ENCODE results near the gene SLC47A2. TPM values are rescaled to one million over a fixed set of nuclear protein-coding genes. Genes with fewer than 3 reads are reported as not detected.

SLC47A2 gene
- total and polyA plus RNA-seq, 2 experiments from 2014 or later = not detected

DNA sequence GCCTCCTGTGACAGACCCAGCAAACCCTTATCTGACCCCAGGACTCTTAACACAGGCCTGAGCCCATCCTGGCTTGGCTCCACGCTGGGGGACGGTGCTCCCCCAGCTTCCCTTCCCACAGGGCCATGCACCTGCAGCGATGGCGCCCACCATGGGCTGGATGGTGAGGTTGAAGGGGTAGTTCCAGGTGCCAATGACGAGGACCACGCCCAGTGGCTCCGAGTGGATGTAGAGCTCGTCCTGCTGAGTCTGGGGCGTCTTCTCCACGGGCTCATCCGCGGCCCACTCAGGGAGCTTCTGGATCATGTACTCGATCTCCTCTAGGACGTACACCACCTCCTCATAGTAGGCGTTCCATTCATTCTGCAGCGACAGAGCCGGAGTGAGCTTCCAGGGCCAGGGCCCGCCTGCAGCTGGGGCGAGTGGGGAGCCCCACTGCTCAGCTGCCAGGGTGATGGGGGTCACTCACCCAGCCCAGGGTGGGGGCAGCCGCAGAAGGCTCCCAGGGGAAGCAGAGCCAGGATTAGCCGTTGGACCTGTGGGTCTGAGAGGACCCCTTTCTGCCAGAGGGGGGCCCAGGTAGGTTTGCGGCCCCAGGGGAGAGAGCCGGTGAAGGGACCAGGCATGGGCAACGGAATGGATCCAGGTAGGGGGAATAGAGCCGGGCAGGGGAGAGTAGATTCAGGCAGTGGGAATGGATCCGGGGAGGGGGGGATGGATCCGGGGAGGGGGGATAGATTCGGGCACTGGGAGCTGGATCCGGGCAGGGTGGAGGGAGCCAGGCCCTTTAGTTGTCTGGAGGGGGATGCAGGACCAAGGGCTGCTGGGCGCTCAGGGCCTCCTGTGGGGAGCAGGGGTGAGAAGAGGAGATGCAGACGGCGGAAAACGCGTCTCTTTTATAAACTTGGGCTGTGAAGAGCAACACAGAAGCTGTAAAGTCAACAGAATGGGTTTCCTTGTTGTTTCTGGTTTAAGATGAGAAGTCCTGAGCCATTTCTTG is 27.0 kb upstream of the SLC47A2 start (continued):
- TF ChIP-seq, protein P1, sequence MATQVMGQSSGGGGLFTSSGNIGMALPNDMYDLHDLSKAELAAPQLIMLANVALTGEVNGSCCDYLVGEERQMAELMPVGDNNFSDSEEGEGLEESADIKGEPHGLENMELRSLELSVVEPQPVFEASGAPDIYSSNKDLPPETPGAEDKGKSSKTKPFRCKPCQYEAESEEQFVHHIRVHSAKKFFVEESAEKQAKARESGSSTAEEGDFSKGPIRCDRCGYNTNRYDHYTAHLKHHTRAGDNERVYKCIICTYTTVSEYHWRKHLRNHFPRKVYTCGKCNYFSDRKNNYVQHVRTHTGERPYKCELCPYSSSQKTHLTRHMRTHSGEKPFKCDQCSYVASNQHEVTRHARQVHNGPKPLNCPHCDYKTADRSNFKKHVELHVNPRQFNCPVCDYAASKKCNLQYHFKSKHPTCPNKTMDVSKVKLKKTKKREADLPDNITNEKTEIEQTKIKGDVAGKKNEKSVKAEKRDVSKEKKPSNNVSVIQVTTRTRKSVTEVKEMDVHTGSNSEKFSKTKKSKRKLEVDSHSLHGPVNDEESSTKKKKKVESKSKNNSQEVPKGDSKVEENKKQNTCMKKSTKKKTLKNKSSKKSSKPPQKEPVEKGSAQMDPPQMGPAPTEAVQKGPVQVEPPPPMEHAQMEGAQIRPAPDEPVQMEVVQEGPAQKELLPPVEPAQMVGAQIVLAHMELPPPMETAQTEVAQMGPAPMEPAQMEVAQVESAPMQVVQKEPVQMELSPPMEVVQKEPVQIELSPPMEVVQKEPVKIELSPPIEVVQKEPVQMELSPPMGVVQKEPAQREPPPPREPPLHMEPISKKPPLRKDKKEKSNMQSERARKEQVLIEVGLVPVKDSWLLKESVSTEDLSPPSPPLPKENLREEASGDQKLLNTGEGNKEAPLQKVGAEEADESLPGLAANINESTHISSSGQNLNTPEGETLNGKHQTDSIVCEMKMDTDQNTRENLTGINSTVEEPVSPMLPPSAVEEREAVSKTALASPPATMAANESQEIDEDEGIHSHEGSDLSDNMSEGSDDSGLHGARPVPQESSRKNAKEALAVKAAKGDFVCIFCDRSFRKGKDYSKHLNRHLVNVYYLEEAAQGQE (IDR thresholded peaks at IDR 0.05; ENCODE audit: unreplicated experiment) = no peak
- no peak for TF ChIP-seq ETS1 (IDR thresholded peaks at IDR 0.05)
- TF ChIP-seq POLR2AphosphoS5 (IDR thresholded peaks at IDR 0.05; ENCODE audit: low read depth) = no peak
- no peak for TF ChIP-seq EZH2phosphoT487 (IDR thresholded peaks at IDR 0.05; ENCODE audit: unreplicated experiment)
- no peak for TF ChIP-seq ZNF331 (CRISPR knock-in tag; IDR thresholded peaks at IDR 0.05; ENCODE audit: low read depth)
- TF ChIP-seq JUNB (IDR thresholded peaks at IDR 0.05; ENCODE audit: unreplicated experiment) = no peak

GRCh38 chr17:19742495-19742894 is 26.1 kb upstream of the SLC47A2 start:
- no peak overlapping the region for H3K4me3 Mint-ChIP-seq
- H4K20me1 ChIP-seq (replicated peaks; ENCODE audit: insufficient read depth) = no peaks in the 10 kb centered on the region
- TF ChIP-seq CREB1 (CRISPR knock-in tag; IDR thresholded peaks at IDR 0.05; ENCODE audit: low read depth) = no peak
- no peak for TF ChIP-seq EZH2 (IDR thresholded peaks at IDR 0.05; ENCODE audit: low read depth, unreplicated experiment)
- no peak for TF ChIP-seq NANOG (IDR thresholded peaks at IDR 0.05; ENCODE audit: borderline replicate concordance)
- TF ChIP-seq, protein P1 (IDR thresholded peaks at IDR 0.05; ENCODE audit: unreplicated experiment) = no peak
- TF ChIP-seq EZH2phosphoT487 (IDR thresholded peaks at IDR 0.05; ENCODE audit: unreplicated experiment) = no peak
- TF ChIP-seq POLR2AphosphoS5 (IDR thresholded peaks at IDR 0.05; ENCODE audit: low read depth) = no peak
- no peak for TF ChIP-seq STAT1 (IDR thresholded peaks at IDR 0.05; ENCODE audit: unreplicated experiment)
- TF ChIP-seq ZNF114 (CRISPR knock-in tag; IDR thresholded peaks at IDR 0.05) = no peak

More at GRCh38 chr17:19742495-19742894, 26.1 kb upstream of the SLC47A2 start:
- no peaks in the 10 kb centered on the region for H3K36me3 ChIP-seq (ENCODE audit: insufficient read depth)
- H3K36me3 Mint-ChIP-seq (ENCODE audit: low read depth) = no peaks in the 10 kb centered on the region
- no peak overlapping the region for H3K27ac ChIP-seq (ENCODE audit: low read depth)
- no peaks in the 10 kb centered on the region for H3K9me3 Mint-ChIP-seq
- peaks cover 3% of the 10 kb centered on the region; the same call in 1 of the 2 replicates for H3K4me1 ChIP-seq (ENCODE audit: insufficient read depth)
- no peak overlapping the region for H2AFZ ChIP-seq
- DNase-seq (ENCODE audit: low spot score) = no peak
- no peaks in the 10 kb centered on the region for H3K79me2 ChIP-seq (replicated peaks; ENCODE audit: insufficient read depth)
- no peaks in the 10 kb centered on the region for H3K9me2 ChIP-seq (ENCODE audit: insufficient read depth)
- peaks cover 15% of the 10 kb centered on the region for H3K27me3 Mint-ChIP-seq (ENCODE audit: insufficient read depth, low read depth, poor library complexity)
- H3K4me3 ChIP-seq = no peak overlapping the region
- H3K4me2 ChIP-seq = no peak overlapping the region
- no peak overlapping the region for H3K27ac Mint-ChIP-seq
- ATAC-seq = no peak
- H3K27me3 ChIP-seq (ENCODE audit: insufficient read depth) = peaks cover 5% of the 10 kb centered on the region; the same call in 1 of the 2 replicates
- H3F3A ChIP-seq (replicated peaks; ENCODE audit: low read depth) = 0 out of 2 replicates have a peak, but pooled peaks cover 3% of the 10 kb centered on the region
- peaks cover 4% of the 10 kb centered on the region; the same call in 2 of the 3 replicates for H3K4me1 Mint-ChIP-seq
